Prostate gland (tissue), 2 donors: ENCODE data around the gene PLEKHA3. TPM values are rescaled to one million over a fixed set of nuclear protein-coding genes. Genes with fewer than 3 reads are reported as not detected.

Experiments
- DNase-seq: peaks from one replicate; pipeline ENCODE4 v3.0.0-alpha.2; 2019; ENCODE audit warnings: low spot score
- H3K27ac ChIP-seq, 2 donors: fragments of 200-600 bp; sonication (generic); 2 replicates each; pipeline ENCODE4 v1.5.1; 2017 to 2019
- H3K27me3 ChIP-seq: fragments of 200-600 bp; sonication (generic); replicated peaks from 2 replicates; pipeline ENCODE4 v1.5.1; 2019; ENCODE audit not compliant: insufficient read depth
- H3K36me3 ChIP-seq, 2 donors: fragments of 200-600 bp; sonication (generic); 1 replicate in 1 of 2; 2 replicates in 1 of 2; pipeline versions ENCODE4 v1.5.1 to v1.8.1; 2017 to 2019
- H3K4me1 ChIP-seq: fragments of 200-600 bp; sonication (generic); replicated peaks from 2 replicates; pipeline ENCODE4 v1.5.1; 2019
- H3K4me3 ChIP-seq, 2 donors: fragments of 200-600 bp; sonication (generic); 2 replicates each; pipeline ENCODE4 v1.5.1; 2017 to 2019
- H3K9me3 ChIP-seq: fragments of 200-600 bp; sonication (generic); 2 replicates; pipeline ENCODE4 v1.5.1; 2017
- POLR2A ChIP-seq: fragments of 450-650 bp; IDR thresholded peaks from one replicate; pipeline ENCODE4 v1.6.1; 2016; ENCODE audit warnings: antibody characterized with exemption, mild to moderate bottlenecking
- POLR2AphosphoS5 ChIP-seq: sonication (generic); formaldehyde crosslinking; IDR thresholded peaks from one replicate; pipeline ENCODE4 v1.6.1; 2017; ENCODE audit warnings: antibody characterized with exemption
- WGBS: methylation state at CpG from one replicate; pipeline ENCODE4 v1.1.5; 2018; 5-methylcytosine and 5-hydroxymethylcytosine counted together
- intact Hi-C: fragments of 100-400 bp; cut with DNase I; formaldehyde crosslinking; loops from one replicate; pipeline ENCODE4 v1.14.2; 2022
- total RNA-seq, 2 donors: library from RNA; depleted of rRNA; stranded (reverse); fragments of >200 nt; gene quantifications; one replicate each; pipeline ENCODE4 v1.1.0, GENCODE V29; 2016
- TF ChIP-seq, protein P1 (sequence below), 4 experiments: fragments of 200-600 bp in 2 of 4; fragments of 450-650 bp in 2 of 4; sonication (generic) in 2 of 4; IDR thresholded peaks; 1 replicate in 3 of 4; 2 replicates in 1 of 4; pipeline ENCODE4 v1.5.1; 2016 to 2019; ENCODE audit warnings: antibody characterized with exemption in 4 of 4, mild to moderate bottlenecking in 2 of 4, moderate library complexity in 2 of 4

The PLEKHA3 gene
- total RNA-seq, 2 donors from 2014 or later = 8.2 to 15.7 TPM

- intact Hi-C loops = no loop called here
- TF ChIP-seq POLR2AphosphoS5 = no peak
- TF ChIP-seq, protein P1, sequence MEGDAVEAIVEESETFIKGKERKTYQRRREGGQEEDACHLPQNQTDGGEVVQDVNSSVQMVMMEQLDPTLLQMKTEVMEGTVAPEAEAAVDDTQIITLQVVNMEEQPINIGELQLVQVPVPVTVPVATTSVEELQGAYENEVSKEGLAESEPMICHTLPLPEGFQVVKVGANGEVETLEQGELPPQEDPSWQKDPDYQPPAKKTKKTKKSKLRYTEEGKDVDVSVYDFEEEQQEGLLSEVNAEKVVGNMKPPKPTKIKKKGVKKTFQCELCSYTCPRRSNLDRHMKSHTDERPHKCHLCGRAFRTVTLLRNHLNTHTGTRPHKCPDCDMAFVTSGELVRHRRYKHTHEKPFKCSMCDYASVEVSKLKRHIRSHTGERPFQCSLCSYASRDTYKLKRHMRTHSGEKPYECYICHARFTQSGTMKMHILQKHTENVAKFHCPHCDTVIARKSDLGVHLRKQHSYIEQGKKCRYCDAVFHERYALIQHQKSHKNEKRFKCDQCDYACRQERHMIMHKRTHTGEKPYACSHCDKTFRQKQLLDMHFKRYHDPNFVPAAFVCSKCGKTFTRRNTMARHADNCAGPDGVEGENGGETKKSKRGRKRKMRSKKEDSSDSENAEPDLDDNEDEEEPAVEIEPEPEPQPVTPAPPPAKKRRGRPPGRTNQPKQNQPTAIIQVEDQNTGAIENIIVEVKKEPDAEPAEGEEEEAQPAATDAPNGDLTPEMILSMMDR (IDR thresholded peaks at IDR 0.05) = no peak
- no peak for TF ChIP-seq POLR2A
- H3K4me3 ChIP-seq = no peak overlapping the region
- DNase-seq = no peak
- WGBS = 93% methylated on average over 2 of the region's 2 CpGs
- H3K4me1 ChIP-seq = no peaks in the 10 kb centered on the region
- H3K27ac ChIP-seq = no peak overlapping the region
- H3K27me3 ChIP-seq = no peaks in the 10 kb centered on the region
- H3K9me3 ChIP-seq = no peaks in the 10 kb centered on the region
- no peaks in the 10 kb centered on the region for H3K36me3 ChIP-seq
These were observed 70.1 kb downstream of the PLEKHA3 start for GRCh38 chr2:178550352-178550751.

GRCh38 chr2:178553047-178553446, 72.8 kb downstream of the PLEKHA3 start:
- Histone ChIP-seq H3K27ac (no peak overlapping the region), H3K36me3 (no peaks in the 10 kb centered on the region), H3K4me1 (no peaks in the 10 kb centered on the region), H3K4me3 (no peak overlapping the region), H3K9me3 (no peaks in the 10 kb centered on the region), H3K27me3 (no peaks in the 10 kb centered on the region)
- TF ChIP-seq, protein P1 (IDR thresholded peaks at IDR 0.05) = no peak
- no peak for TF ChIP-seq POLR2AphosphoS5
- DNase-seq = no peak
- WGBS = 83% methylated on average over 2 of the region's 2 CpGs
- intact Hi-C loops = no loop called here

Other genes starting within 250 kb of the PLEKHA3 start
- 10 to 100 TPM; 59.8 to 67.7 TPM for gene PRKRA, start 29.3 kb upstream of the PLEKHA3 start, total RNA-seq
- gene PJVK, start 29.1 kb upstream of the PLEKHA3 start, total RNA-seq = 1 to 10 TPM in 1 of 2 donors, under 1 TPM in 1; 0.91 to 4.7 TPM
- gene FKBP7, start 1.9 kb upstream of the PLEKHA3 start, total RNA-seq = 10 to 100 TPM in 1 of 2 donors, 1 to 10 TPM in 1; 6.0 to 12.5 TPM